K562 treated with DMSO at 1 percent for 4 hours (cell line): Measurements from ENCODE around the gene NLRP5. TPM values are rescaled to one million over a fixed set of nuclear protein-coding genes. Genes with fewer than 3 reads are reported as not detected.

ENCODE experiments used
- total RNA-seq: library from RNA; unstranded; fragments of 300-600 nt; gene quantifications from 2 replicates; pipeline ENCODE4 v1.2.3, GENCODE V29; 2022; ENCODE audit not compliant: insufficient read depth

NLRP5 gene
- not detected in 2 replicates for total RNA-seq

DNA sequence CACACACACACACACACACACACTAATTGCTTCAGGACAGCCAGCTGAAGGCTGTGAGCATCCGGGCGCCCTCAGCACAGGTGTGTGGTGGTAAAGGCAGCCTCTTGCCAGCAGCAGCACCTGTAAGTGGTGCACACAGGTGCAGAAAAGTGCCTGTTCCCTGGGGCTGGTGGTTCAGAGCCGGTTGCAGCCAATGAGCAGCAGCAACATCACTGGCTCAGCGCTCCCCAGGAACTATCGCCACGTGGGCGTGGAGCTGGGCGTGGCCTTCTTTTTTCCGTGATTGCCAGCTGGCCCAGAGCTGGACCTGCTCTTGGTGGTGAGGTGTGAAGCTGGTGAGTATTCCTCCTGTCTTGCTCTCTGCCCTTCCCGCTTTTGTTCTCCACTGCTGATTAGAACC is at the start of gene NLRP5:
Gene NLRP5, plus strand, starts transcription at position 289 of the 400 bp plus-strand sequence.

DNA sequence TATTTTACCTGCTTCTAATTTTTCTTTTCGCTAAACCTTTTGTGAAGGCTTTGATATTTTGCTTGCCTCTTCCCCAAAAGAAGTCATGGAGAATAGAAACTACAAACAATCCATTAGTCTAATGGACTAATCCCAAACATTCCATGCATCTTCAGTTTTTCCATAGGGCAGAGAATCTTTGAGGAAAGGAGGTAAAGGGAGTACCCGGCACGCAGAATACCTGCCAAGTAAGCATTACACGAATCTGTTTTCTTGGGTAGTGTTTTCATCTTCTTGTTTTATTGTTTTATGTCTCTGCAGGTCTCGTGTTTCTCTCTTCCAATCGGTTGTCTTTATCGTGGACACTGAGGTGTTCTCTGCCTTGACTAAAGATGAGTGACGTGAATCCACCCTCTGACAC is 39.0 kb upstream of the NLRP5 start, which contains the start of gene NLRP8:
Gene NLRP8, plus strand, starts transcription at position 301 of the 400 bp plus-strand sequence.

Other genes starting within 250 kb of the NLRP5 start
- not detected in 2 replicates for gene NLRP9, start 248.4 kb upstream of the NLRP5 start, total RNA-seq
- 1.7 and 2.4 TPM in 2 replicates for gene RFPL4A, start 227.7 kb upstream of the NLRP5 start, total RNA-seq
- not detected in 2 replicates for gene RFPL4AL1, start 217.7 kb upstream of the NLRP5 start, total RNA-seq
- gene NLRP11, start 154.8 kb upstream of the NLRP5 start, total RNA-seq = 0.33 and 0.83 TPM in 2 replicates
- 0.59 and 1.3 TPM in 2 replicates for gene NLRP4, start 150.2 kb upstream of the NLRP5 start, total RNA-seq
- gene NLRP13, start 54.4 kb upstream of the NLRP5 start, total RNA-seq = not detected in 2 replicates
- gene NLRP8, start 38.9 kb upstream of the NLRP5 start, total RNA-seq = not detected in 2 replicates
- 48.0 and 50.8 TPM in 2 replicates for gene ZNF787, start 134.5 kb downstream of the NLRP5 start, total RNA-seq
- gene ZNF444, start 154.5 kb downstream of the NLRP5 start, total RNA-seq = 29.8 and 34.8 TPM in 2 replicates
- not detected in 2 replicates for gene GALP, start 189.2 kb downstream of the NLRP5 start, total RNA-seq
- not detected in 2 replicates for gene ZSCAN5B, start 211.0 kb downstream of the NLRP5 start, total RNA-seq
- gene ZSCAN5C, start 215.5 kb downstream of the NLRP5 start, total RNA-seq = not detected in 2 replicates